WTC11 (cell line): ENCODE measurements around the gene CNP.

Experiments
- CREB1 ChIP-seq: sonication (generic); formaldehyde crosslinking; IDR thresholded peaks from 2 replicates; pipeline ENCODE4 v1.8.0; 2023; ENCODE audit warnings: mild to moderate bottlenecking, missing genetic modification reagents
- ELF4 ChIP-seq: sonication (generic); formaldehyde crosslinking; IDR thresholded peaks from 2 replicates; pipeline ENCODE4 v1.8.1; 2022; ENCODE audit warnings: low read depth, mild to moderate bottlenecking, moderate library complexity, missing genetic modification reagents
- SMAD4 ChIP-seq: sonication (generic); formaldehyde crosslinking; IDR thresholded peaks from 2 replicates; pipeline ENCODE4 v1.8.0; 2022; ENCODE audit warnings: mild to moderate bottlenecking, missing genetic modification reagents
- TP53 ChIP-seq: sonication (generic); formaldehyde crosslinking; IDR thresholded peaks from 2 replicates; pipeline ENCODE4 v1.8.1; 2023; ENCODE audit warnings: mild to moderate bottlenecking, missing genetic modification reagents
- ZNF138 ChIP-seq: sonication (generic); formaldehyde crosslinking; conservative IDR thresholded peaks from 2 replicates; pipeline ENCODE4 v1.8.1; 2022; ENCODE audit warnings: mild to moderate bottlenecking, moderate library complexity, missing genetic modification reagents
- TF ChIP-seq, protein P1 (sequence below): fragments of 200-600 bp; IDR thresholded peaks from 2 replicates; pipeline ENCODE4 v1.8.0; 2022; ENCODE audit warnings: antibody characterized with exemption
- TF ChIP-seq, protein P2 (sequence below): sonication (generic); formaldehyde crosslinking; IDR thresholded peaks from 2 replicates; pipeline ENCODE4 v1.8.1; 2023; ENCODE audit warnings: mild to moderate bottlenecking, missing genetic modification reagents
- TF ChIP-seq, protein P3 (sequence below): sonication (generic); formaldehyde crosslinking; conservative IDR thresholded peaks from 2 replicates; pipeline ENCODE4 v1.8.1; 2022; ENCODE audit warnings: mild to moderate bottlenecking, missing genetic modification reagents
- TF ChIP-seq, protein P4 (sequence below): sonication (generic); formaldehyde crosslinking; IDR thresholded peaks from 2 replicates; pipeline ENCODE4 v1.8.1; 2022; ENCODE audit warnings: mild to moderate bottlenecking, missing genetic modification reagents, moderate library complexity, borderline replicate concordance
- TF ChIP-seq, protein P5 (sequence below): sonication (generic); formaldehyde crosslinking; IDR thresholded peaks from 2 replicates; pipeline ENCODE4 v1.8.0; 2022; ENCODE audit warnings: mild to moderate bottlenecking, missing genetic modification reagents

- TF ChIP-seq, protein P1, sequence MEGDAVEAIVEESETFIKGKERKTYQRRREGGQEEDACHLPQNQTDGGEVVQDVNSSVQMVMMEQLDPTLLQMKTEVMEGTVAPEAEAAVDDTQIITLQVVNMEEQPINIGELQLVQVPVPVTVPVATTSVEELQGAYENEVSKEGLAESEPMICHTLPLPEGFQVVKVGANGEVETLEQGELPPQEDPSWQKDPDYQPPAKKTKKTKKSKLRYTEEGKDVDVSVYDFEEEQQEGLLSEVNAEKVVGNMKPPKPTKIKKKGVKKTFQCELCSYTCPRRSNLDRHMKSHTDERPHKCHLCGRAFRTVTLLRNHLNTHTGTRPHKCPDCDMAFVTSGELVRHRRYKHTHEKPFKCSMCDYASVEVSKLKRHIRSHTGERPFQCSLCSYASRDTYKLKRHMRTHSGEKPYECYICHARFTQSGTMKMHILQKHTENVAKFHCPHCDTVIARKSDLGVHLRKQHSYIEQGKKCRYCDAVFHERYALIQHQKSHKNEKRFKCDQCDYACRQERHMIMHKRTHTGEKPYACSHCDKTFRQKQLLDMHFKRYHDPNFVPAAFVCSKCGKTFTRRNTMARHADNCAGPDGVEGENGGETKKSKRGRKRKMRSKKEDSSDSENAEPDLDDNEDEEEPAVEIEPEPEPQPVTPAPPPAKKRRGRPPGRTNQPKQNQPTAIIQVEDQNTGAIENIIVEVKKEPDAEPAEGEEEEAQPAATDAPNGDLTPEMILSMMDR = no peak
- TF ChIP-seq, protein P2, sequence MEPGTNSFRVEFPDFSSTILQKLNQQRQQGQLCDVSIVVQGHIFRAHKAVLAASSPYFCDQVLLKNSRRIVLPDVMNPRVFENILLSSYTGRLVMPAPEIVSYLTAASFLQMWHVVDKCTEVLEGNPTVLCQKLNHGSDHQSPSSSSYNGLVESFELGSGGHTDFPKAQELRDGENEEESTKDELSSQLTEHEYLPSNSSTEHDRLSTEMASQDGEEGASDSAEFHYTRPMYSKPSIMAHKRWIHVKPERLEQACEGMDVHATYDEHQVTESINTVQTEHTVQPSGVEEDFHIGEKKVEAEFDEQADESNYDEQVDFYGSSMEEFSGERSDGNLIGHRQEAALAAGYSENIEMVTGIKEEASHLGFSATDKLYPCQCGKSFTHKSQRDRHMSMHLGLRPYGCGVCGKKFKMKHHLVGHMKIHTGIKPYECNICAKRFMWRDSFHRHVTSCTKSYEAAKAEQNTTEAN (CRISPR knock-in tag) = no peak
- TF ChIP-seq, protein P3, sequence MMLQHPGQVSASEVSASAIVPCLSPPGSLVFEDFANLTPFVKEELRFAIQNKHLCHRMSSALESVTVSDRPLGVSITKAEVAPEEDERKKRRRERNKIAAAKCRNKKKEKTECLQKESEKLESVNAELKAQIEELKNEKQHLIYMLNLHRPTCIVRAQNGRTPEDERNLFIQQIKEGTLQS (CRISPR knock-in tag) = no peak
- TF ChIP-seq ELF4 (CRISPR knock-in tag) = no peak
- no peak for TF ChIP-seq CREB1
- TF ChIP-seq, protein P4, sequence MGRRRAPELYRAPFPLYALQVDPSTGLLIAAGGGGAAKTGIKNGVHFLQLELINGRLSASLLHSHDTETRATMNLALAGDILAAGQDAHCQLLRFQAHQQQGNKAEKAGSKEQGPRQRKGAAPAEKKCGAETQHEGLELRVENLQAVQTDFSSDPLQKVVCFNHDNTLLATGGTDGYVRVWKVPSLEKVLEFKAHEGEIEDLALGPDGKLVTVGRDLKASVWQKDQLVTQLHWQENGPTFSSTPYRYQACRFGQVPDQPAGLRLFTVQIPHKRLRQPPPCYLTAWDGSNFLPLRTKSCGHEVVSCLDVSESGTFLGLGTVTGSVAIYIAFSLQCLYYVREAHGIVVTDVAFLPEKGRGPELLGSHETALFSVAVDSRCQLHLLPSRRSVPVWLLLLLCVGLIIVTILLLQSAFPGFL = no peak
- TF ChIP-seq SMAD4 = no peak
- TF ChIP-seq TP53 (CRISPR knock-in tag) = no peak
- TF ChIP-seq, protein P5, sequence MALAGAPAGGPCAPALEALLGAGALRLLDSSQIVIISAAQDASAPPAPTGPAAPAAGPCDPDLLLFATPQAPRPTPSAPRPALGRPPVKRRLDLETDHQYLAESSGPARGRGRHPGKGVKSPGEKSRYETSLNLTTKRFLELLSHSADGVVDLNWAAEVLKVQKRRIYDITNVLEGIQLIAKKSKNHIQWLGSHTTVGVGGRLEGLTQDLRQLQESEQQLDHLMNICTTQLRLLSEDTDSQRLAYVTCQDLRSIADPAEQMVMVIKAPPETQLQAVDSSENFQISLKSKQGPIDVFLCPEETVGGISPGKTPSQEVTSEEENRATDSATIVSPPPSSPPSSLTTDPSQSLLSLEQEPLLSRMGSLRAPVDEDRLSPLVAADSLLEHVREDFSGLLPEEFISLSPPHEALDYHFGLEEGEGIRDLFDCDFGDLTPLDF (CRISPR knock-in tag) = no peak
- TF ChIP-seq ZNF138 (CRISPR knock-in tag) = no peak
Measured at GRCh38 chr17:41974031-41974430, 7.4 kb downstream of the CNP start.
